Muscle of leg (tissue), 11 donors: ENCODE measurements around the gene LCN9. TPM values are rescaled to one million over a fixed set of nuclear protein-coding genes. Genes with fewer than 3 reads are reported as not detected.
A peak's percentile ranks its signal among the peaks of the same experiment; 100 is the strongest.

Experiments
- DNase-seq: peaks from one replicate; pipeline ENCODE4 v3.0.0; 2013
- H3K27ac ChIP-seq: one replicate; pipeline ENCODE4 v1.5.1; 2013; ENCODE audit warnings: mild to moderate bottlenecking, low read length, control low read depth
- H3K27me3 ChIP-seq: one replicate; pipeline ENCODE4 v1.6.1; 2013; ENCODE audit warnings: low read length; ENCODE audit not compliant: control insufficient read depth, insufficient read depth
- H3K36me3 ChIP-seq: one replicate; pipeline ENCODE4 v1.6.1; 2013; ENCODE audit warnings: low read length; ENCODE audit not compliant: control insufficient read depth, insufficient read depth
- H3K4me1 ChIP-seq: one replicate; pipeline ENCODE4 v1.6.1; 2013; ENCODE audit warnings: low read length; ENCODE audit not compliant: control insufficient read depth, insufficient read depth
- H3K4me3 ChIP-seq: one replicate; pipeline ENCODE4 v1.5.1; 2013; ENCODE audit warnings: low read length, control low read depth
- H3K9me3 ChIP-seq: replicated peaks from 2 replicates; pipeline ENCODE4 v1.6.1; 2013; ENCODE audit warnings: low read depth, low read length; ENCODE audit not compliant: control insufficient read depth
- WGBS: methylation state at CpG from one replicate; pipeline ENCODE4 v1.1.5; 2013; ENCODE audit warnings: missing lambda C conversion rate; ENCODE audit not compliant: insufficient coverage; 5-methylcytosine and 5-hydroxymethylcytosine counted together
- polyA plus RNA-seq, 8 donors: library from polyadenylated mRNA; unstranded; fragments of 120-200 nt; gene quantifications; one replicate each; pipeline versions ENCODE4 v1.2.1 to v1.2.3, GENCODE V29; 2013; ENCODE audit warnings: inconsistent platforms in 1 of 8, low replicate concordance in 1 of 8; ENCODE audit not compliant: insufficient read length in 8 of 8, insufficient read depth in 1 of 8
- total RNA-seq: library from RNA; stranded (reverse); fragments of 120-200 nt; gene quantifications from one replicate; pipeline ENCODE4 v1.2.4, GENCODE V29; 2013

Gene LCN9
- total and polyA plus RNA-seq, 9 donors = not detected

- no peak for DNase-seq
- no peaks in the 10 kb centered on the region for H3K36me3 ChIP-seq
- H3K4me1 ChIP-seq = peaks cover 13% of the 10 kb centered on the region
- 82% methylated on average over 7 of the region's 15 CpGs for WGBS
- H3K27ac ChIP-seq = no peak overlapping the region
- H3K4me3 ChIP-seq = no peak overlapping the region
- peaks cover 12% of the 10 kb centered on the region for H3K27me3 ChIP-seq
- H3K9me3 ChIP-seq = no peaks in the 10 kb centered on the region
Measured at GRCh38 chr9:135697226-135697625, 34.1 kb downstream of the LCN9 start.

GRCh38 chr9:135698236-135698635 lies 35.1 kb downstream of the LCN9 start:
- DNase-seq = no peak
- H3K27me3 ChIP-seq = peaks cover 16% of the 10 kb centered on the region
- 63% methylated on average over 21 of the region's 21 CpGs for WGBS

DNA sequence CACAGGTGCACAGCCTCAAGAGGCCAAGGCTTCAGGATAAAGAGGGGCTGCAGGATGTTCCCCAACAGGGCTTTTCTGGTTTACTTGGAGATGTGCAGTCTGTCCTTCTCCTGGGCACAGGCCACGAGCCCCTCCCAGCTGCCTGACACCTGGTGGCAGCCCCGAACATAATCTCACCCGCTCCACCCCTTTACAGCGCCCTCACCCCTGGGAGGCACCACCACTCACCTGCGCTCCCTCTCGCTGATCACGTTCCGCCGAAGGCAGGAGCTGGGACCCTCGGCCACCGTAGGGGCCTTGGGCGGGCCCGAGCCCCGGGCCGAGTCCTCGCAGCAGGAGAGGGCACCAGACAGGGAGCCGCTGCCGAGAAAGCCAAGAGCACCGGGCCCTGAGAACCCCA lies 35.7 kb downstream of the LCN9 start:
- H3K27me3 ChIP-seq = peaks cover 20% of the 10 kb centered on the region
- H3K9me3 ChIP-seq = no peaks in the 10 kb centered on the region
- peaks cover 28% of the 10 kb centered on the region for H3K4me1 ChIP-seq
- no peak overlapping the region for H3K4me3 ChIP-seq
- H3K36me3 ChIP-seq = no peaks in the 10 kb centered on the region
- H3K27ac ChIP-seq = no peak overlapping the region
- DNase-seq = no peak
- 62% methylated on average over 19 of the region's 19 CpGs for WGBS

More at GRCh38 chr9:135698236-135698635, 35.1 kb downstream of the LCN9 start:
- Histone ChIP-seq H3K9me3 (no peaks in the 10 kb centered on the region), H3K27ac (no peak overlapping the region), H3K4me3 (no peak overlapping the region), H3K36me3 (no peaks in the 10 kb centered on the region), H3K4me1 (peaks cover 23% of the 10 kb centered on the region)

DNA sequence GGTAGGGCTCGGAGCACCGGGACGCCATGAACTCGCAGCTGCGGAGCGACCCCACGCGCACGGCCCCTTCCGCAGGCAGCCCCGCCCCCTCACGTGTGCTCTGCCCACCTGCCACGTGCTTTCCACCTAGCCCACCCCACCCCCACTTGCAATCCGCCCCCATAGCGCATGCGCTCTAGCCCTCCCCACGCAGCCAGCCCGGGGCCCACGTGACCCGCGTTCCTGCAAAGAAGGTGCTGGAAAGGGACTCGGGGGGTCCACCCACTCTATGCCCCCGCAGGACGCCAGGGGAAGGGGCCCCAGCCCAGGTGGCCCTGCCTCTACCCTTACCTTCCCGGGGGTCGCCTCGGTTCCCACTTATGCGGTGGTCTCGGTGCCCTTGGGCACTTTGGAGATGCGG lies 36.3 kb downstream of the LCN9 start, which contains the start of gene SOHLH1:
SOHLH1 (minus strand) TSS at position 42 of the 400 bp plus-strand sequence; CDS start at position 28, 14 bp downstream.
- Histone ChIP-seq H3K27ac (no peak within 1 kb of the TSS), H3K4me3 (no peak within 1 kb of the TSS), H3K9me3 (no peaks in the 10 kb centered on the region), H3K36me3 (no peaks in the 10 kb centered on the region), H3K27me3 (peaks cover 20% of the 10 kb centered on the region), H3K4me1 (peaks cover 35% of the 10 kb centered on the region)
- no peak for DNase-seq
- WGBS = 86% methylated on average over 10 of the region's 30 CpGs

- Histone ChIP-seq H3K4me3 (no peak overlapping the region), H3K27me3 (peaks cover 20% of the 10 kb centered on the region), H3K9me3 (no peaks in the 10 kb centered on the region), H3K27ac (no peak overlapping the region), H3K4me1 (peaks cover 44% of the 10 kb centered on the region), H3K36me3 (no peaks in the 10 kb centered on the region)
- no peak for DNase-seq
- WGBS = 63% methylated on average over 15 of the region's 15 CpGs
Measured at GRCh38 chr9:135700525-135700924, 37.4 kb downstream of the LCN9 start.

- peaks cover 51% of the 10 kb centered on the region for H3K4me1 ChIP-seq
- H3K27ac ChIP-seq = no peak overlapping the region
- DNase-seq = peak; percentile 37
- no peaks in the 10 kb centered on the region for H3K36me3 ChIP-seq
- no peaks in the 10 kb centered on the region for H3K9me3 ChIP-seq
- peaks cover 20% of the 10 kb centered on the region for H3K27me3 ChIP-seq
- 19% methylated on average over 31 of the region's 40 CpGs for WGBS
- peak overlapping the region; percentile 21 for H3K4me3 ChIP-seq
Measured at GRCh38 chr9:135701067-135701958, 38.2 kb downstream of the LCN9 start.

- no peaks in the 10 kb centered on the region for H3K36me3 ChIP-seq
- WGBS = 3% methylated on average over 54 of the region's 66 CpGs
- H3K9me3 ChIP-seq = no peaks in the 10 kb centered on the region
- peaks cover 59% of the 10 kb centered on the region for H3K4me1 ChIP-seq
- DNase-seq = peak; percentile 70
- peaks cover 20% of the 10 kb centered on the region for H3K27me3 ChIP-seq
- peak within 1 kb of the TSS; percentile 25 for H3K4me3 ChIP-seq
- H3K27ac ChIP-seq = no peak within 1 kb of the TSS
Measured at GRCh38 chr9:135701959-135702721, 39.0 kb downstream of the LCN9 start, which contains the start of gene KCNT1. KCNT1 (plus strand) TSS chr9:135702185; CDS start chr9:135702259, 74 bp downstream.

GRCh38 chr9:135703726-135704125 lies 40.6 kb downstream of the LCN9 start:
- peaks cover 1% of the 10 kb centered on the region for H3K36me3 ChIP-seq
- H3K27ac ChIP-seq = peak overlapping the region; percentile 69
- 16% methylated on average over 14 of the region's 14 CpGs for WGBS
- peak; percentile 37 for DNase-seq
- no peak overlapping the region for H3K4me3 ChIP-seq
- H3K9me3 ChIP-seq = no peaks in the 10 kb centered on the region
- peaks cover 20% of the 10 kb centered on the region for H3K27me3 ChIP-seq
- peaks cover 66% of the 10 kb centered on the region for H3K4me1 ChIP-seq

DNA sequence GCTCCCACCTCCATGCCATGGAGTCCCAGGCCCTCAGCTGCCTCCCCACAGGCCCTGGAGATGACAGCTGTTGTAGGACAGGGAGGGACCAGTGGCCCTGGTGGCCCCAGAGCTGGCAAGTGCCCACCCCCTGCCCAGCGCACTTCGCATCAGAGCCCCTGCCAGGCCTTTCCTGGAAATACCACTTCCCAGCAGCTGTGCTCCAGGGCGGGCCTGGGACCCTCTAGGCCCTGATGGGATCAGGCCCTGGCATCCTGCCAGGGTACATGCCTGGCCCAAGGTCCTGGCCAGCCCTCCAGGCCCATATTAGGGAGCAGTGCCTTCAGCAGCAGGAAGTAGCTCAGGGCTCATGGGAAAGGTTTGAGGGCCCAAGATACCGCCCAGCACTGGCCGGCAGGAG lies 41.4 kb downstream of the LCN9 start:
- WGBS = 46% methylated on average over 5 of the region's 5 CpGs
- Histone ChIP-seq H3K36me3 (peaks cover 6% of the 10 kb centered on the region), H3K27ac (peak overlapping the region; percentile 69), H3K9me3 (no peaks in the 10 kb centered on the region), H3K4me1 (peaks cover 66% of the 10 kb centered on the region), H3K4me3 (peak overlapping the region; percentile 16), H3K27me3 (peaks cover 22% of the 10 kb centered on the region)
- peak; percentile 89 for DNase-seq

- H3K4me3 ChIP-seq = peak overlapping the region; percentile 16
- peaks cover 6% of the 10 kb centered on the region for H3K36me3 ChIP-seq
- H3K27ac ChIP-seq = peak overlapping the region; percentile 69
- 76% methylated on average over 11 of the region's 14 CpGs for WGBS
- peaks cover 24% of the 10 kb centered on the region for H3K27me3 ChIP-seq
- peaks cover 70% of the 10 kb centered on the region for H3K4me1 ChIP-seq
- DNase-seq = no peak
- H3K9me3 ChIP-seq = no peaks in the 10 kb centered on the region
Measured at GRCh38 chr9:135705376-135705775, 42.3 kb downstream of the LCN9 start.
